Right atrium auricular region (tissue), 2 donors: ENCODE measurements around the gene ADARB2. TPM values are rescaled to one million over a fixed set of nuclear protein-coding genes. Genes with fewer than 3 reads are reported as not detected.

Experiments
- DNase-seq: peaks from one replicate; pipeline ENCODE4 v3.0.0-alpha.2; 2019; ENCODE audit warnings: low spot score
- H3K27ac ChIP-seq, 2 donors: fragments of 200-600 bp; sonication (generic); 1 replicate in 1 of 2; 2 replicates in 1 of 2; pipeline ENCODE4 v1.5.1; 2016 to 2019
- H3K27me3 ChIP-seq, 2 donors: fragments of 200-600 bp; sonication (generic); one replicate each; pipeline versions ENCODE4 v1.5.1 to v1.6.0; 2017 to 2019
- H3K36me3 ChIP-seq: fragments of 200-600 bp; sonication (generic); one replicate; pipeline ENCODE4 v1.5.1; 2016
- H3K4me1 ChIP-seq, 2 donors: fragments of 200-600 bp; sonication (generic); one replicate each; pipeline versions ENCODE4 v1.5.1 to v1.6.0; 2017 to 2019
- H3K4me3 ChIP-seq, 2 donors: fragments of 200-600 bp; sonication (generic); 1 replicate in 1 of 2; 2 replicates in 1 of 2; pipeline ENCODE4 v1.5.1; 2017 to 2019; ENCODE audit warnings: mild to moderate bottlenecking in 1 of 2, moderate library complexity in 1 of 2
- H3K9me3 ChIP-seq, 2 donors: fragments of 200-600 bp; sonication (generic); one replicate each; pipeline ENCODE4 v1.5.1; 2019
- CTCF ChIP-seq, 2 donors: fragments of 200-600 bp; sonication (generic); IDR thresholded peaks; one replicate each; pipeline ENCODE4 v1.5.1; 2019; ENCODE audit warnings: antibody characterized with exemption in 2 of 2
- total RNA-seq, 2 donors: library from RNA; depleted of rRNA; stranded (reverse); fragments of >200 nt; gene quantifications; one replicate each; pipeline ENCODE4 v1.1.0, GENCODE V29; 2016

ADARB2 gene
- total RNA-seq, 2 donors from 2014 or later, result 0.33 to 0.71 TPM

DNA sequence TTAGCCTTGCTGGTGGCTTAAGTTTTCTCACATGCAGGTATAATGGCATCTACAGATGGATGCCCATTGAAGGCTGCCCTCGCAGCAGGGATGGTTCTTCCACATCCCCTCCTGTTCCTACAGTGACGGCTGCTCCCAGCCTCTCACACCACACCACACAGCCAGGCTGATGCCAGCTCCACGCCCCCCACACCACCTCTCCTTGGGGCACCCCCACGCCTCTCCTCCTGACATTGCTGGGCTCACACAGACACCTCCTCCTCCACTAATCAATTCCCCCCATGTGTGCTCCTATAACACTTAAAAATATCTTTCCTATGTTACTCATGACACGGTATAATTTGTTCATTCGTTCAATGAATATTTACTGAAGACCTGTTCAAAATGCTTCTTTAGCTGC is 437.1 kb downstream of the ADARB2 start:
- H3K27me3 ChIP-seq, result no peaks in the 10 kb centered on the region

DNA sequence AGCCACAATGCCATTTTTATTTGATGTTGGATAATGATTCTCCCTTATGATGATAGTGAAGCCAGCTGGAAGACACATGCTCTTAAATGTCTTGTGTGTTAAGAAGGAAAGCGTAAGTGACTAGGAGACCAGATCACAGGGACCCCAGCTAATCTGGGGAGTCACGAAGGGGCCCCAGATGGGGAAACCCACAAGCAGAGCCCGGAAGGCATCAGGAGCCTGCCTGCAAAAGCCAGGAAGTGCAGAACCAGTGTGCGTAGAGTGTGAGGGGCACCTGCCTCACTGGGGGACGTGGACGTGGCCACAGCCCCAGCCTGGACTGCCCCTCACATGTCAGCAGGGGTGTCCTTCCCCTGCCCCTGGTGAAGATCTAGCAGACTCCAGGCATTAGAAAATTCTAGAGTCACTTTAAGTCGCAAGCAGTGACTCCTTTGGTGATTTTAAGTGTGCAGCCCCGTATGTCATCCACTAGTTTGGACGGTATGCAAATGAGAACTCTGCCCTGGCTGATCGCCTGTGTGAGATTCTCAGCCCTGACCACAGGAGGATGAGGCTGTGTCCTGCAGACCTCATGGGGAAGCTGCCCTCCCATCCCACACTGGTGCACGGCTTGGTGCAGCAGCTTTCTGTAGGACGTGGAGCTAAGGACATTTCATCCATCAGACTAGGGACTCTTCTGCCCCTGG is 438.1 kb downstream of the ADARB2 start:
- no peaks in the 10 kb centered on the region for H3K4me1 ChIP-seq
- H3K27me3 ChIP-seq, result no peaks in the 10 kb centered on the region
- peak; percentile 44 for DNase-seq
- H3K27ac ChIP-seq, result no peak overlapping the region
- H3K4me3 ChIP-seq, result no peak overlapping the region
- no peaks in the 10 kb centered on the region for H3K36me3 ChIP-seq
- no peak for TF ChIP-seq CTCF (IDR thresholded peaks at IDR 0.05)
- no peaks in the 10 kb centered on the region for H3K9me3 ChIP-seq

More for the DNA sequence above, 437.1 kb downstream of the ADARB2 start:
- H3K36me3 ChIP-seq, result no peaks in the 10 kb centered on the region
- peak; percentile 16 for DNase-seq
- no peaks in the 10 kb centered on the region for H3K9me3 ChIP-seq
- TF ChIP-seq CTCF (IDR thresholded peaks at IDR 0.05), result no peak
- H3K4me1 ChIP-seq, result no peaks in the 10 kb centered on the region
- H3K4me3 ChIP-seq, result no peak overlapping the region
- no peak overlapping the region for H3K27ac ChIP-seq

- Histone ChIP-seq H3K36me3 (no peaks in the 10 kb centered on the region), H3K4me1 (no peaks in the 10 kb centered on the region), H3K27me3 (no peaks in the 10 kb centered on the region), H3K9me3 (no peaks in the 10 kb centered on the region), H3K4me3 (no peak overlapping the region), H3K27ac (no peak overlapping the region)
- no peak for DNase-seq
- no peak for TF ChIP-seq CTCF (IDR thresholded peaks at IDR 0.05)
These were observed 439.6 kb downstream of the ADARB2 start for GRCh38 chr10:1297566-1298301.

DNA sequence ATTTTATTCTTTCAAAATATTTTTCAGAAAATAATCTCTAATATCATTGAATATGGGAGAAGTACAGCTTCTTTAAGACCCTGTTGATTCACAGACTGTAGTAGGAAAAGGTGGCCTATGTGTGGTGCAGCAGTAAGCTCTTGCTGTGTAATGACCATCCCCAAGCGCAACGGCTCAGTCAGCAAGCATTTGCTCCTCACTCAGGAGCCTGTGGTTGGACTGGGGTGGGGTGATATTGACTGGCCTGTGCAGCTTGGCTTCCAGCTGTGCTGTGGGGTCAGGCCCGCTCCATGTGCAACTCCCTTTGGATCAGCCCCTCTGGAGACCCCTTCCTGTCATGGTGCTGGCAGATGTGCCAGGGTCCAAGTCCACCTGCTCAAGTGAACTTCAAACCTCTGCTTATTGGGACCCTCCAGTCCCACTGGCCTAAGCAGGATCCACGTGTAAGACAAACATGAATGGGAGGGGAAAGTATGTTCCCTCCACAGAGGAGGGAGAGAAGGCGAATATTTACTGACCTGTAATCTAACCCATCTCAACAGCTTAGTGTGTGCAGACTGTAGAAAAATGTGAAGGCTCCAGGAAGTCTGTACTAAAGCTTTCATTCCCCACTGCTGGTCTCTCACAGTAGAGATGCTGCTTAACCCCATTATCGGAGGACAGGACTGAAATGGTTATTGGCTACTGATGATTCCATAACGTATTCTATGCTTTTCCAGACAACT is 441.4 kb downstream of the ADARB2 start:
- Histone ChIP-seq H3K36me3 (no peaks in the 10 kb centered on the region), H3K4me3 (no peak overlapping the region), H3K27me3 (no peaks in the 10 kb centered on the region), H3K27ac (no peak overlapping the region), H3K9me3 (no peaks in the 10 kb centered on the region), H3K4me1 (no peaks in the 10 kb centered on the region)
- no peak for DNase-seq
- no peak for TF ChIP-seq CTCF (IDR thresholded peaks at IDR 0.05)

- Histone ChIP-seq H3K27ac (no peak overlapping the region), H3K4me3 (no peak overlapping the region), H3K36me3 (no peaks in the 10 kb centered on the region), H3K9me3 (no peaks in the 10 kb centered on the region), H3K27me3 (no peaks in the 10 kb centered on the region), H3K4me1 (no peaks in the 10 kb centered on the region)
- DNase-seq, result no peak
- TF ChIP-seq CTCF (IDR thresholded peaks at IDR 0.05), result no peak
These were observed 442.6 kb downstream of the ADARB2 start for GRCh38 chr10:1294748-1295147.
